ENCODE measurements around the gene SSNA1. TPM values are rescaled to one million over a fixed set of nuclear protein-coding genes. Genes with fewer than 3 reads are reported as not detected.

SSNA1 gene
- total RNA-seq, 1 experiment from 2014 or later, result 71.6 TPM

GRCh38 chr9:137219757-137220316 lies 31.4 kb downstream of the SSNA1 start:
- DNase-seq (ENCODE audit: low spot score), result no peak

- DNase-seq (ENCODE audit: low spot score), result no peak
Measured at GRCh38 chr9:137220317-137221094, 32.0 kb downstream of the SSNA1 start.

DNA sequence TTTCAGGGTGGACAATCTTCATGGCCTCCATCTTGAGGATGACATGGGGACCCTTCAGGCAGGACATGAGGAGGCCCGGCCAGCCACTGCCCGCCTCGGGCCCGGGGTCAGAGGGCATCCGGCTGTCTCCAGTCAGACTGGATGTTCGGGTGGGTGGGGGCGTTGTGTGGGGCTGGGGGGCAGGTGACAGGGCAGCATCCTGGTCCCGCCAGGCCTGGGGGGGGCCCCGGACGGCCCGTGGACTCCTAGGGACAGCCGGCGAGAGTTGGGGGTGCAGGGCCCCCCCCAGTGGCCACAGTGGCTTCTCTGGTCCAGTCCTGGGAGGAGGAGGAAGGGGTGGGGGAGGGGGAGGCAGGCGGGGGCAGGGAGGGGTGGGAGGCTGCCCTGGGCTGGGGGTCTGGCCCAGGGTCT lies 32.6 kb downstream of the SSNA1 start:
- no peak for DNase-seq (ENCODE audit: low spot score)

GRCh38 chr9:137221506-137222111 lies 33.1 kb downstream of the SSNA1 start:
- DNase-seq (ENCODE audit: low spot score), result no peak

GRCh38 chr9:137222190-137223077 lies 34.0 kb downstream of the SSNA1 start, which contains the start of gene RNF208:
TSS of gene RNF208 (minus strand) at chr9:137222240. CDS start at chr9:137221212, 1,028 bp downstream.
- no peak for DNase-seq (ENCODE audit: low spot score)

DNA sequence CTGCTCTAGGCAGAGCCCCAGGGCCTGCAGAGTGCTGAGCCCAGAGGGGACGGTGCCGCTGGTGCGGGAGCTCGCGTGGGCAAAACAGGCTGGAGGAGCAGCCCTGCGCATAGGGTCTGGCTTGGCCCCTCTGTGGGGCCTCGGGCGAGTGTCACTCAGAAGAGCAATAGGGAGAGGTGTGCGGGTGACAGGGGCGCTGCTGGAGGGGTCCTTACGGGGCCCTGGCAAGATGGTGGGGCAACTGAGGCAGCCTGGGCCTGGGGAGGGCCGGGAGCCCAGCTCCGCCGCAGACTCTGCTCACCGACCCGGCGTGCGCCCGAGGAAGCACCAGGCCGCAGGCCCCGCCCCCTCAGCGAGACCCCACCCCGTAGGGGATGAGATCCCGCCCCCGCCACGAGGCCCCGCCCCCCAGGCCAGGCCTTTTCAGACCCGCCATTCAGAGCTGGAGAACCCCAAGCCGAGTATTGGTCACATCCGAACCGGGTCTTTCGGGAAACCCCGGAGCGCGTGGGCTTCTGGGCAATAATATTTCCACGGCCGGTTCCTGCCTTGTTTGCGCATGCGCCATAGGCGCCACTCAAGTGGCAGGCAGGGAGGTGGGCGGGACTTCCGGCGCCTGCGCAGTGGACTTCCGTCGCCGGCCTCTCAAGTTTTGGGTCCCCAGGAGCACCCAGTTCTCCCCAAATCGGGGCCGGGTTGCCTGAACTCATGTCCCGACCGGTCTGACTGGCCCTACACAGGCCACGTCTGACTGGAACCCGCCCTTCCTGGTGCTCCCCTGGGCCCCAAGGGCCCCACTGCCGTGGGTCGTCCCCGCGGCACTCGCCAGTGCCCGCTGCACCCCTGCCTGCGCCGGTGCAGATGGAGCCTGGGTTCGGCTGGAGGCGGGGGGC lies 34.8 kb downstream of the SSNA1 start:
- DNase-seq (ENCODE audit: low spot score), result peak; percentile 95

GRCh38 chr9:137224830-137225694 lies 36.6 kb downstream of the SSNA1 start, which contains the start of gene CYSRT1:
TSS of gene CYSRT1 (plus strand) at chr9:137225174. CDS start at chr9:137225622, 448 bp downstream.
- DNase-seq (ENCODE audit: low spot score), result no peak

DNA sequence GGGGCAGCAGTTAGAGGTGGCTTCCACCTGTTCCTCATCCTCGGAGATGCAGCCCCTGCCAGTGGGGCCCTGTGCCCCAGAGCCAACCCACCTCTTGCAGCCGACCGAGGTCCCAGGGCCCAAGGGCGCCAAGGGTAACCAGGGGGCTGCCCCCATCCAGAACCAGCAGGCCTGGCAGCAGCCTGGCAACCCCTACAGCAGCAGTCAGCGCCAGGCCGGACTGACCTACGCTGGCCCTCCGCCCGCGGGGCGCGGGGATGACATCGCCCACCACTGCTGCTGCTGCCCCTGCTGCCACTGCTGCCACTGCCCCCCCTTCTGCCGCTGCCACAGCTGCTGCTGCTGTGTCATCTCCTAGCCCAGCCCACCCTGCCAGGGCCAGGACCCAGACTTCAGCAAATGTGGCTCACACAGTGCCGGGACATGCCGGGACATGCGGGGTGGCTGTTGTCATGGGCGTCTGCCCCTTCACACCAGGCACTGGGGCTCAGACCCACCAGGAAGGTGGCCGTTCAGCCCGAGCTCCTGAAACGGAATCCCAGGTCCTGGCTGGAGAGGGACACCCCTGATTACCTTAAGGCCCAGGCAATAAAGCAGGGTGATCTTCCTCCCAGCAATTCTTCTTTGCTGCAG lies 37.3 kb downstream of the SSNA1 start:
- DNase-seq (ENCODE audit: low spot score), result no peak

DNA sequence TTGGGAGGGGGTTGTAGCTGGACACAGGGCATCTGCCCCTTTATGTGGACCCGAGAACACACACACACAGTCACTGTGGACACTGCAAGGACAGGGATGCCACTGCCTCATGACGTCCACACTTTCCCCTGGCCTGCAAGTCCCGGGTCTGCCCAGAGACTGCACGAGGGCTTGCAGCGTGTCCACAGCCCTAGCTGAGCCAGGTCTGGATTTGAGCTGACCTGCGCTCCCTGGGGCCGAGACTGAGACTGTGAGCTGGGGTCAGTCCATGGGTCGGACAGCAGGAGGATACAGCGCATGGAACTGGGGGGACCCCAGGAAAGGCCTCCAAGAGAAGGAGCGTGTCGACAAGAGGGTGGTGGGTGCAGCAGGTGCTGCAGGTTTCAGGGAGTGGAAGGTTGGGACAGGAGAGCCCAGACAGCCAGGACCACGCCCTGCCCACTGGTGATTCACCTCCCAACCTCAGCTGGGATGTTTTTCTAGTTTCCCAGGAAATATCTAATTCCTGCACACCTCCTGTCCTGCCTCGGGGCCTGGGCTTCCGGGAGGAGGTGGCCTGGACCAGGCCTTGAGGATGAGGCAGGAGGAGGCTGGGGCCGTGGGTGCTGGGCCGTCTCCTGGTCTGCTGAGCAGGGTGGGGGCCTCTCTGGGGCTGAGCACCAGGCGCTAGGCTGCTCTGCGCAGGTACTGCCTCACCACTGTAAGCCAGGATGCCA lies 38.0 kb downstream of the SSNA1 start:
- no peak for DNase-seq (ENCODE audit: low spot score)

DNA sequence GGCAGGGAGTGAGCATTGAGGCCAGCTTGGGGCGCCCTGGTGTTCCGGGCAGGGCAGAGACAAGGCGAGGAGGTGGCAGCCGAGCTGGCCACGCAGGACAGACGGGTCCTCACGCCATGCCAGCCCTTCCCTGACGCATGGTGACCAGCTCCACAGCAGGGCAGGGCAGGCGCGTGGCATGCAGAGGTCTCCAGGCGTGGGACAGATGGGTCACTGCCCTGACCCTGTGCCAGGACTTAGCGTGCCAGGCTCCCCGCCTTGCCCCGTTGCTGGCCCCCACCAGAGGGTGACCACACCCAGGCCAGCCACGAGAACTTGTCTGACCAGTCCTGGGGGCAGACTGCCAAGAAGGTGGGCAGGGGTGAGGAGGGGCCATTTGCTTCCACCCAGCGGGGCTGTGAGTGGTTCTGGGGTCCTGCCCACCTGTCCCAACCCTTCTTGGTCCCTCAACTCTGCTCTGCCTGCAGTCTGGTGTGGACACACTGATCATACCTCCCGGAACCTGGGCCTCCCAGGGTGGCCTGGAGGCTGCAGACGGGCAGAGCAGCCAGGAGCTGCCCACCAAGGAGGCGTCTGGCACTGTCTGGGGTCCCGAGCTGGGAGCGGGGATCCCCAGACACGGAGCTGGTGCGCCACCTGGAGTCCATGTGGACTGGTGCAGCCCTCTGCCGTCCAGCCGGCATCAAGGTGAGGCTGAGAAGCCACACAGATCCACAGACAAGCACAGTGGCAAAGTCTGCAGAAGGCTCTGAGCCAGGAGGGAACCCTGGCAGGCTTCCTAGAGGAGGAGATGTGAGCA lies 38.8 kb downstream of the SSNA1 start, which contains the start of gene RNF224:
Gene RNF224 (plus strand): TSS at position 449 of the 799 bp plus-strand sequence. CDS start 834 bp downstream, outside the sequence.
- DNase-seq (ENCODE audit: low spot score), result peak; percentile 70

DNA sequence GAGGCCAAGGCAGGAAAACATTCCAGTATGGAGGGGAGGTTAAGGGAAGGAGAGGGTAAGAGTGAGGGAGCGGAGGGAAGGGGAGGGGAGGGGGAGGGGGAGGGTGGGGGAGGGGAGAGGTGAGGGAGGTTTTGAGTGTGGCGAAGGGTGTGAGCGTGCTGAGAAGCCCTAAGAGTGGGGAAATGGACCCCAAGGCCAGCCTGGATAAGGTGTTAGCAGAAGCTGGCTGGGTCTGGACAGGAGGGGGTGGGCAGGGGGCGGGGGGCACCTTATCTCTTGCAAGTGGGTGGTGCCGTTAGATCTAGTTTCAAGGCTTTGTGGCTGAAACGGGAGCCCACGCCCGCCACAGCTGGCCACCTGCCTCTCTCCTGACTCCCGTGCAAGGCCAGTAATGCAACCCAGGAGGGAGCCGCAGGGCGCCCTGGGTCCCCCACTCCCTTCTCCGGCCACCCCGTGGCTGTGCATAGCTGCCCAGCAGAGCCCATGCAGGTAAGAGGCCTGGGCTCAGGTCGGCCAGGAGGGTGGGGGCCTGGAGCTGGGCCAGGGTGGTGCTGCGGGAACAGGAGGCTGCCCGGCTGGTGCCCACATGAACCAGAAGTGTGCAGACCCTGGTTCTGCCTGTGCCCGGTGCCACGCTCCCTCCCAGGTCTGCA lies 39.5 kb downstream of the SSNA1 start:
- DNase-seq (ENCODE audit: low spot score), result no peak

GRCh38 chr9:137228506-137228967 lies 40.1 kb downstream of the SSNA1 start:
- DNase-seq (ENCODE audit: low spot score), result no peak

GRCh38 chr9:137228968-137229896 lies 40.8 kb downstream of the SSNA1 start:
- DNase-seq (ENCODE audit: low spot score), result no peak

- no peak for DNase-seq (ENCODE audit: low spot score)
Measured at GRCh38 chr9:137229903-137230704, 41.6 kb downstream of the SSNA1 start.

All from H4 (cell line).